Caco-2 (cell line): ENCODE data around the gene LRRC4C. TPM values are rescaled to one million over a fixed set of nuclear protein-coding genes. Genes with fewer than 3 reads are reported as not detected.

Source experiments
- BruUV-seq: library from RNA; stranded (reverse); fragments of 400-500 nt; replicated peaks from 2 replicates; lab custom pipeline; 2021; lab: Mats Ljungman, UMichigan
- CTCF ChIA-PET: fragments of 300-600 bp; sonication (Branson Sonifier 250); formaldehyde crosslinking; loops from one replicate; lab custom pipeline; 2022; ENCODE audit warnings: antibody characterized with exemption; lab: Charles Lee
- POLR2A ChIA-PET: fragments of 300-600 bp; sonication (Branson Sonifier 250); formaldehyde crosslinking; loops from one replicate; lab custom pipeline; 2022; ENCODE audit warnings: antibody characterized with exemption; lab: Charles Lee
- DNase-seq, 2 experiments: peaks; one replicate each; pipeline versions ENCODE4 v3.0.0 to v3.0.0-alpha.2; 2020 to 2022
- H3K27me3 ChIP-seq: replicated peaks from 2 replicates; pipeline ENCODE4 v1.6.0; 2011; ENCODE audit warnings: low read length; ENCODE audit not compliant: control insufficient read depth, insufficient read depth
- H3K36me3 ChIP-seq: 2 replicates; pipeline ENCODE4 v1.5.1; 2011; ENCODE audit warnings: low read length; ENCODE audit not compliant: control insufficient read depth, insufficient read depth
- H3K4me1 ChIP-seq: fragments of 250-450 bp; sonication (Bioruptor Pico); 2 replicates; pipeline ENCODE4 v1.5.1; 2020; ENCODE audit warnings: mild to moderate bottlenecking
- H3K4me3 ChIP-seq: 2 replicates; pipeline ENCODE4 v1.5.1; 2011; ENCODE audit warnings: low read depth, mild to moderate bottlenecking, control low read depth, low read length
- H3K9me3 ChIP-seq: fragments of 250-450 bp; sonication (Bioruptor Pico); 2 replicates; pipeline ENCODE4 v1.5.1; 2020; ENCODE audit warnings: mild to moderate bottlenecking, moderate library complexity
- H3K27ac Mint-ChIP-seq: one replicate; pipeline ENCODE4 v1.8.0; 2022; ENCODE audit warnings: mixed read lengths; ENCODE audit not compliant: unreplicated experiment
- H3K27me3 Mint-ChIP-seq: one replicate; pipeline ENCODE4 v1.8.0; 2022; ENCODE audit warnings: mixed read lengths; ENCODE audit not compliant: insufficient read depth, unreplicated experiment
- H3K36me3 Mint-ChIP-seq: one replicate; pipeline ENCODE4 v1.8.0; 2022; ENCODE audit warnings: mild to moderate bottlenecking, mixed read lengths; ENCODE audit not compliant: insufficient read depth, unreplicated experiment
- H3K4me1 Mint-ChIP-seq: one replicate; pipeline ENCODE4 v1.8.0; 2022; ENCODE audit warnings: low read depth, mixed read lengths; ENCODE audit not compliant: unreplicated experiment
- H3K4me3 Mint-ChIP-seq: one replicate; pipeline ENCODE4 v1.8.0; 2022; ENCODE audit warnings: mild to moderate bottlenecking, moderate library complexity, mixed read lengths; ENCODE audit not compliant: unreplicated experiment
- H3K9me3 Mint-ChIP-seq: one replicate; pipeline ENCODE4 v1.8.0; 2022; ENCODE audit warnings: mixed read lengths; ENCODE audit not compliant: unreplicated experiment
- intact Hi-C: fragments of 100-400 bp; cut with micrococcal nuclease; formaldehyde crosslinking; loops from one replicate; pipeline ENCODE4 v1.10.0; 2022; ENCODE audit not compliant: unreplicated experiment
- total RNA-seq: library from RNA; stranded (reverse); gene quantifications from 2 replicates; pipeline ENCODE4 v1.2.3, GENCODE V29; 2022
- TF ChIP-seq, protein P1 (sequence below), 2 experiments: fragments of 200-600 bp in 1 of 2; IDR thresholded peaks; 1 replicate in 1 of 2; 2 replicates in 1 of 2; pipeline versions ENCODE4 v1.5.1 to v1.8.0; 2011 to 2022; ENCODE audit warnings: antibody characterized with exemption in 1 of 2, control low read depth in 1 of 2, inconsistent platforms in 1 of 2, low read depth in 1 of 2, low read length in 1 of 2, mild to moderate bottlenecking in 1 of 2, moderate library complexity in 1 of 2; ENCODE audit not compliant: insufficient read depth in 1 of 2, severe bottlenecking in 1 of 2, unreplicated experiment in 1 of 2

Gene LRRC4C
- total RNA-seq, 1 experiment from 2014 or later: not detected

DNA sequence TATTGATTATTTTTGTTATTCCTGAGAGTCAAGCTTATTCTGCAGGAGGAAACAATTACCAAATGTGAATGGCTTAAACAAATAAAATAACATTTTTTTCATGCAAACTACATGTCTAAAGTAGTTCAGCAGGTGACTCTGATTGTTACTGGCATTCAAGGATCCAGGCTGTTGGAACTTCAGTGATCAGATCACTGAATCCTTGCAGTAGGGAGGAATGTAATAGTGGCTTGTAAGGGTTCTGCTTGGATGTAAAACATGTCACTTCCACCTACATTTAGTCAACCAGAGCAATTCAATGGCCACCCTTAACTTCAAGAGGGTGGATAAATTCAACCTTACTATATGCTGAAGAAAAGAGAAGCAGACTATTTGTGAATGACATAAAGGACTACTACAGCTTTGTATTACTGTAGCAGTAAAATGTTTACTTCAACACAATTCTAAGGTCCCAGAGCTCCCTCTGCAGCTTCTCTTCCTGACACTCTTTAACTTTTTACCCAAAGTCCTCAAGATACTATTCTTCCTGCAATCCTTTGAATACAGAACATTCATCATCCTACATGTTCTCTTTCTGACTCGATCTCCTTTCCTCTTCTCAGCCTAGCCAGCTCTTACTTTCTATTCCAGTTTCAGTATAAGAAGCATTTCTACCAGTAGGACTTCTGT, 284.0 kb downstream of the LRRC4C start:
- Histone ChIP-seq H3K4me1 (no peaks in the 10 kb centered on the region), H3K27me3 (no peaks in the 10 kb centered on the region), H3K36me3 (no peaks in the 10 kb centered on the region), H3K9me3 (no peaks in the 10 kb centered on the region), H3K4me3 (no peak overlapping the region)
- Mint-ChIP-seq H3K27me3 (peaks cover 3% of the 10 kb centered on the region), H3K27ac (no peak overlapping the region), H3K4me1 (no peaks in the 10 kb centered on the region), H3K4me3 (no peak overlapping the region), H3K9me3 (no peaks in the 10 kb centered on the region), H3K36me3 (no peaks in the 10 kb centered on the region)
- intact Hi-C loops: loop anchor here (5.0 kb wide), 1 partner anchor 303 kb away; no protein-coding TSS in a partner anchor
- DNase-seq: no peak
- TF ChIP-seq, protein P1, sequence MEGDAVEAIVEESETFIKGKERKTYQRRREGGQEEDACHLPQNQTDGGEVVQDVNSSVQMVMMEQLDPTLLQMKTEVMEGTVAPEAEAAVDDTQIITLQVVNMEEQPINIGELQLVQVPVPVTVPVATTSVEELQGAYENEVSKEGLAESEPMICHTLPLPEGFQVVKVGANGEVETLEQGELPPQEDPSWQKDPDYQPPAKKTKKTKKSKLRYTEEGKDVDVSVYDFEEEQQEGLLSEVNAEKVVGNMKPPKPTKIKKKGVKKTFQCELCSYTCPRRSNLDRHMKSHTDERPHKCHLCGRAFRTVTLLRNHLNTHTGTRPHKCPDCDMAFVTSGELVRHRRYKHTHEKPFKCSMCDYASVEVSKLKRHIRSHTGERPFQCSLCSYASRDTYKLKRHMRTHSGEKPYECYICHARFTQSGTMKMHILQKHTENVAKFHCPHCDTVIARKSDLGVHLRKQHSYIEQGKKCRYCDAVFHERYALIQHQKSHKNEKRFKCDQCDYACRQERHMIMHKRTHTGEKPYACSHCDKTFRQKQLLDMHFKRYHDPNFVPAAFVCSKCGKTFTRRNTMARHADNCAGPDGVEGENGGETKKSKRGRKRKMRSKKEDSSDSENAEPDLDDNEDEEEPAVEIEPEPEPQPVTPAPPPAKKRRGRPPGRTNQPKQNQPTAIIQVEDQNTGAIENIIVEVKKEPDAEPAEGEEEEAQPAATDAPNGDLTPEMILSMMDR (IDR thresholded peaks at IDR 0.05; ENCODE audit: insufficient read depth in 1 of 2, low read depth in 1 of 2, low read length in 1 of 2, severe bottlenecking in 1 of 2, unreplicated experiment in 1 of 2): no peak
- ChIA-PET CTCF (interaction anchor here (1.2 kb wide), 1 partner anchor 26 kb away, joined by 4 read pairs; no protein-coding TSS in a partner anchor), POLR2A (no interaction called here)
- no TSS peak for BruUV-seq

DNA sequence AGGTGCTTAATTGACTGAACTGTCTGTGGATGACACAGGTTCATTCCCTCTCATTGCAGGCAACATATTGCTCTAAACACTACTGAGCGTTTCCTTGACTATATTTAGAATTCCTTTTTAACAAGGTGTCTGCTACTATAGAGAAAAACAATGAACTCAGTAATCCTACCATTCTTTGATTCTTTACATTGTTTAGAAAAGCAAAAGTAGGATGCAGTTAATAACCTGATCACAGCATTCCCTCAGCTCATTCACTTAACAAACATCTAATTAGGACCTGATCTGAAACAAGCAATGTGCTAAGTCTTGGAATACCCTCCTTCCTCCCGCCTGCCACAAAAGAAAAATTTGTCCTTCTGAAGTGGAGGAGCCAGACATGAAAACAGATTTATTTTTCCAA, 313.1 kb downstream of the LRRC4C start:
- TF ChIP-seq, protein P1 (IDR thresholded peaks at IDR 0.05; ENCODE audit: insufficient read depth in 1 of 2, low read depth in 1 of 2, low read length in 1 of 2, severe bottlenecking in 1 of 2, unreplicated experiment in 1 of 2): no peak
- no peaks in the 10 kb centered on the region for H3K9me3 Mint-ChIP-seq
- Histone ChIP-seq H3K27me3 (no peaks in the 10 kb centered on the region), H3K36me3 (no peaks in the 10 kb centered on the region), H3K9me3 (0 out of 2 replicates have a peak, but pooled peaks cover 3% of the 10 kb centered on the region), H3K4me1 (no peaks in the 10 kb centered on the region), H3K4me3 (no peak overlapping the region)
- POLR2A ChIA-PET: no interaction called here
- H3K27ac Mint-ChIP-seq: no peak overlapping the region
- no peaks in the 10 kb centered on the region for H3K36me3 Mint-ChIP-seq
- CTCF ChIA-PET: interaction anchor here (0.7 kb wide), 1 partner anchor 28 kb away, joined by 3 read pairs; no protein-coding TSS in a partner anchor
- intact Hi-C loops: no loop called here
- no peaks in the 10 kb centered on the region for H3K4me1 Mint-ChIP-seq
- H3K4me3 Mint-ChIP-seq: no peak overlapping the region
- H3K27me3 Mint-ChIP-seq: peaks cover 2% of the 10 kb centered on the region
- no peak for DNase-seq
- BruUV-seq: no TSS peak

- H3K27me3 Mint-ChIP-seq: peaks cover 2% of the 10 kb centered on the region
- ChIA-PET POLR2A (no interaction called here), CTCF (no interaction called here)
- H3K36me3 Mint-ChIP-seq: no peaks in the 10 kb centered on the region
- TF ChIP-seq, protein P1 (IDR thresholded peaks at IDR 0.05; ENCODE audit: insufficient read depth in 1 of 2, low read depth in 1 of 2, low read length in 1 of 2, severe bottlenecking in 1 of 2, unreplicated experiment in 1 of 2): no peak
- no peaks in the 10 kb centered on the region for H3K4me1 Mint-ChIP-seq
- intact Hi-C loops: no loop called here
- Histone ChIP-seq H3K9me3 (0 out of 2 replicates have a peak, but pooled peaks cover 3% of the 10 kb centered on the region), H3K27me3 (no peaks in the 10 kb centered on the region), H3K36me3 (no peaks in the 10 kb centered on the region), H3K4me1 (no peaks in the 10 kb centered on the region), H3K4me3 (no peak overlapping the region)
- no peak overlapping the region for H3K4me3 Mint-ChIP-seq
- no peak overlapping the region for H3K27ac Mint-ChIP-seq
- BruUV-seq: no TSS peak
- H3K9me3 Mint-ChIP-seq: no peaks in the 10 kb centered on the region
- DNase-seq: no peak
Observed at GRCh38 chr11:41145420-41145819, 314.0 kb downstream of the LRRC4C start.
